ENCODE results near the gene PRDM16. TPM values are rescaled to one million over a fixed set of nuclear protein-coding genes. Genes with fewer than 3 reads are reported as not detected.

The PRDM16 gene
- total and polyA plus RNA-seq, 2 of the 13 experiments (the other 11 are each of a cell fraction or from before 2014, with no cell fraction given) = 0.15 to 0.81 TPM

GRCh38 chr1:3368059-3368458 is 299.1 kb downstream of the PRDM16 start:
- intact Hi-C loops (cut with micrococcal nuclease; ENCODE audit: unreplicated experiment) (no loop called here), in situ Hi-C loops (cut with HindIII; ENCODE audit: extremely low pct_ligation_motif_present, low pct_unique_long_range_greater_than_20kb) (no loop called here)
- Histone ChIP-seq H3K27ac (ENCODE audit: extremely low read length, insufficient read depth, low read length) (no peak overlapping the region), H3K4me1 (ENCODE audit: insufficient read depth, low read length) (peaks cover 16% of the 10 kb centered on the region), H3K36me3 (replicated peaks in 1 of 2; ENCODE audit: control insufficient read depth in 1 of 2, insufficient read depth in 2 of 2, low read length in 2 of 2) (no peaks in the 10 kb centered on the region), H4K20me1 (ENCODE audit: insufficient read depth, low read length) (no peaks in the 10 kb centered on the region), H3K4me2 (ENCODE audit: low read depth, low read length) (no peak overlapping the region), H3K4me3 (replicated peaks in 1 of 3; ENCODE audit: insufficient read depth in 1 of 3, low read depth in 2 of 3, low read length in 3 of 3) (no peak overlapping the region), H3K27me3 (ENCODE audit: control insufficient read depth in 1 of 2, insufficient read depth in 2 of 2, low read length in 2 of 2) (peaks cover 3 to 31% of the 10 kb centered on the region in 2 experiments), H2AFZ (ENCODE audit: low read length) (no peak overlapping the region), H3K9ac (ENCODE audit: insufficient read depth, low read depth, low read length) (no peak overlapping the region), H3K79me2 (ENCODE audit: insufficient read depth, low read length) (no peaks in the 10 kb centered on the region), H3K9me3 (ENCODE audit: low read length) (no peaks in the 10 kb centered on the region)
- FAIRE-seq (no peak), ATAC-seq (no peak), DNase-seq (ENCODE audit: low spot score) (no peak)
- ChIA-PET POLR2A (interaction anchor here (0.6 kb wide), 1 partner anchor 14 kb away, joined by 3 read pairs; no protein-coding TSS in a partner anchor), CTCF (ENCODE audit: low intra/inter-chr PET ratio, low total read pairs) (no interaction called here)
- TF ChIP-seq ETS1 (CRISPR knock-in tag; IDR thresholded peaks at IDR 0.05) (no peak), TAF1 (CRISPR knock-in tag; IDR thresholded peaks at IDR 0.05) (no peak), MAFK (conservative IDR thresholded peaks at IDR 0.05 in 1 of 2, IDR thresholded peaks at IDR 0.05 in 1 of 2; ENCODE audit: low read length in 2 of 2) (no peak), MED1 (CRISPR knock-in tag; IDR thresholded peaks at IDR 0.05) (no peak), THRA (CRISPR knock-in tag; IDR thresholded peaks at IDR 0.05; ENCODE audit: borderline replicate concordance) (no peak), ZNF362 (CRISPR knock-in tag; IDR thresholded peaks at IDR 0.05; ENCODE audit: borderline replicate concordance) (no peak), NBN (conservative IDR thresholded peaks at IDR 0.05) (no peak), NCOA1 (CRISPR knock-in tag; IDR thresholded peaks at IDR 0.05) (no peak), ZNF841 (CRISPR knock-in tag; IDR thresholded peaks at IDR 0.05; ENCODE audit: borderline replicate concordance) (no peak), ZNF552 (CRISPR knock-in tag; IDR thresholded peaks at IDR 0.05; ENCODE audit: borderline replicate concordance) (no peak), ZIK1 (CRISPR knock-in tag; IDR thresholded peaks at IDR 0.05; ENCODE audit: borderline replicate concordance, low read depth) (no peak), PATZ1 (CRISPR knock-in tag; IDR thresholded peaks at IDR 0.05) (no peak), POLR2G (IDR thresholded peaks at IDR 0.05; ENCODE audit: low read depth, low read length) (no peak), ZNF33B (CRISPR knock-in tag; IDR thresholded peaks at IDR 0.05) (no peak), ZBTB8A (CRISPR knock-in tag; IDR thresholded peaks at IDR 0.05; ENCODE audit: borderline replicate concordance, low read depth) (no peak), ZNF3 (CRISPR knock-in tag; IDR thresholded peaks at IDR 0.05) (no peak), ZNF460 (CRISPR knock-in tag; IDR thresholded peaks at IDR 0.05; ENCODE audit: borderline replicate concordance) (no peak), ZNF549 (CRISPR knock-in tag; IDR thresholded peaks at IDR 0.05) (no peak), BORCS8-MEF2B (CRISPR knock-in tag; IDR thresholded peaks at IDR 0.05) (no peak), ZNF20 (CRISPR knock-in tag; IDR thresholded peaks at IDR 0.05) (no peak)
- no TSS peak for BruUV-seq (replicated peaks)
- WGBS (ENCODE audit: low lambda C conversion rate) = 81% methylated on average over 10 of the region's 14 CpGs
